Panc1 (cell line): Measurements from ENCODE around the gene LILRB3. TPM values are rescaled to one million over a fixed set of nuclear protein-coding genes. Genes with fewer than 3 reads are reported as not detected.

Source experiments
- ATAC-seq: fragments of 200-7000 bp; cut with Tn5 transposase; 2 replicates; pipeline ENCODE4 v1.9.1; 2020; ENCODE audit warnings: mild to moderate bottlenecking, moderate library complexity
- BruUV-seq: library from RNA; stranded (reverse); fragments of 400-500 nt; replicated peaks from 2 replicates; lab custom pipeline; 2021; lab: Mats Ljungman, UMichigan
- CTCF ChIA-PET: fragments of 300-600 bp; sonication (Branson Sonifier 250); formaldehyde crosslinking; loops from one replicate; lab custom pipeline; 2022; ENCODE audit warnings: antibody characterized with exemption; lab: Charles Lee
- POLR2A ChIA-PET: fragments of 300-600 bp; sonication (Branson Sonifier 250); formaldehyde crosslinking; loops from one replicate; lab custom pipeline; 2022; ENCODE audit warnings: antibody characterized with exemption; lab: Charles Lee
- DNase-seq: peaks from one replicate; pipeline ENCODE4 v3.0.0-alpha.2; 2010; ENCODE audit warnings: low read depth, low spot score
- H3K27ac ChIP-seq: 2 replicates; pipeline ENCODE4 v1.5.1; 2011; ENCODE audit warnings: mild to moderate bottlenecking, low read length, inconsistent platforms
- H3K27me3 ChIP-seq: fragments of 200-500 bp; sonication (Bioruptor generic); 2 replicates; pipeline ENCODE4 v1.6.0; 2014; ENCODE audit warnings: low read length, inconsistent platforms; ENCODE audit not compliant: control insufficient read depth, insufficient read depth
- H3K36me3 ChIP-seq: fragments of 200-500 bp; sonication (Bioruptor generic); 2 replicates; pipeline ENCODE4 v1.5.1; 2014; ENCODE audit warnings: inconsistent platforms, mild to moderate bottlenecking, low read length, moderate library complexity; ENCODE audit not compliant: control insufficient read depth, insufficient read depth
- H3K4me1 ChIP-seq: 2 replicates; pipeline ENCODE4 v1.5.1; 2011; ENCODE audit warnings: inconsistent platforms, mild to moderate bottlenecking, low read length, moderate library complexity; ENCODE audit not compliant: control insufficient read depth, insufficient read depth
- H3K4me3 ChIP-seq, 2 experiments: 2 replicates each; pipeline ENCODE4 v1.5.1; 2011 to 2012; ENCODE audit warnings: low read depth in 2 of 2, low read length in 2 of 2, mild to moderate bottlenecking in 2 of 2, inconsistent platforms in 1 of 2, moderate library complexity in 1 of 2
- H3K9me3 ChIP-seq: fragments of 200-500 bp; sonication (Bioruptor generic); 2 replicates; pipeline ENCODE4 v1.5.1; 2014; ENCODE audit warnings: low read depth, mild to moderate bottlenecking, inconsistent platforms, low read length, moderate library complexity; ENCODE audit not compliant: control insufficient read depth, insufficient read depth
- CTCF ChIP-seq: fragments of 450-650 bp; IDR thresholded peaks from 2 replicates; pipeline ENCODE4 v1.5.1; 2017; ENCODE audit warnings: mild to moderate bottlenecking
- POLR2AphosphoS5 ChIP-seq: IDR thresholded peaks from 2 replicates; pipeline ENCODE4 v1.6.1; 2012; ENCODE audit warnings: mild to moderate bottlenecking, low read depth, low read length, moderate library complexity
- REST ChIP-seq, 2 experiments: IDR thresholded peaks; 2 replicates each; pipeline ENCODE4 v1.6.1; 2011 to 2012; ENCODE audit warnings: low read depth in 2 of 2, control low read depth in 1 of 2, low read length in 1 of 2, mild to moderate bottlenecking in 1 of 2, moderate library complexity in 1 of 2; ENCODE audit not compliant: insufficient read depth in 1 of 2
- SIN3A ChIP-seq: IDR thresholded peaks from 2 replicates; pipeline ENCODE4 v1.6.1; 2012; ENCODE audit warnings: low read depth, mild to moderate bottlenecking, low read length, moderate library complexity, borderline replicate concordance; ENCODE audit not compliant: insufficient read depth
- TCF7L2 ChIP-seq: IDR thresholded peaks from 2 replicates; pipeline ENCODE4 v1.6.1; 2011; ENCODE audit warnings: mild to moderate bottlenecking, low read depth, low read length, inconsistent platforms
- in situ Hi-C: cut with HindIII; loops from 2 replicates; pipeline ENCODE4 v1.10.0; 2016; ENCODE audit warnings: low sequenced_read_pairs, low pct_unique_long_range_greater_than_20kb
- intact Hi-C: fragments of 100-400 bp; cut with micrococcal nuclease; formaldehyde crosslinking; loops from one replicate; pipeline ENCODE4 v1.10.0; 2022; ENCODE audit not compliant: unreplicated experiment
- total RNA-seq: library from RNA; stranded (reverse); gene quantifications from one replicate; pipeline ENCODE4 v1.2.1, GENCODE V29; 2021; ENCODE audit not compliant: unreplicated experiment

Gene LILRB3
- total RNA-seq, 1 experiment from 2014 or later, result 0.18 TPM

- intact Hi-C loops, result no loop called here
- Histone ChIP-seq H3K27me3 (no peaks in the 10 kb centered on the region), H3K4me1 (peaks cover 8% of the 10 kb centered on the region; the same call in 1 of the 2 replicates), H3K36me3 (no peaks in the 10 kb centered on the region; the same call in 1 of the 2 replicates), H3K9me3 (no peaks in the 10 kb centered on the region), H3K27ac (no peak overlapping the region), H3K4me3 (no peak overlapping the region)
- CTCF ChIA-PET, result interaction anchor here (0.6 kb wide), 1 partner anchor 14 kb away, joined by 4 read pairs; no protein-coding TSS in a partner anchor
- no peak for DNase-seq
- no peak for ATAC-seq
- in situ Hi-C loops, result no loop called here
- TF ChIP-seq POLR2AphosphoS5 (no peak), REST (IDR thresholded peaks at IDR 0.05; ENCODE audit: insufficient read depth in 1 of 2, low read depth in 2 of 2, low read length in 1 of 2) (no peak), SIN3A (no peak), CTCF (no peak), TCF7L2 (no peak)
- POLR2A ChIA-PET, result interaction anchor here (1.2 kb wide), 1 partner anchor 16 kb away, joined by 3 read pairs; no protein-coding TSS in a partner anchor
- no TSS peak for BruUV-seq
These were observed 35.8 kb downstream of the LILRB3 start for GRCh38 chr19:54186934-54187381.

- Histone ChIP-seq H3K27me3 (no peaks in the 10 kb centered on the region), H3K27ac (no peak overlapping the region), H3K4me1 (peaks cover 8% of the 10 kb centered on the region; the same call in 1 of the 2 replicates), H3K36me3 (no peaks in the 10 kb centered on the region; the same call in 1 of the 2 replicates), H3K4me3 (no peak overlapping the region), H3K9me3 (no peaks in the 10 kb centered on the region)
- CTCF ChIA-PET, result no interaction called here
- DNase-seq (no peak), ATAC-seq (no peak)
- TF ChIP-seq CTCF (no peak), POLR2AphosphoS5 (no peak), TCF7L2 (no peak), REST (IDR thresholded peaks at IDR 0.05; ENCODE audit: insufficient read depth in 1 of 2, low read depth in 2 of 2, low read length in 1 of 2) (no peak), SIN3A (no peak)
- POLR2A ChIA-PET, result interaction anchor here (1.2 kb wide), 1 partner anchor 17 kb away, joined by 3 read pairs; no protein-coding TSS in a partner anchor
- intact Hi-C loops (no loop called here), in situ Hi-C loops (no loop called here)
- TSS peak; percentile 61 for BruUV-seq
These were observed 36.5 kb downstream of the LILRB3 start for GRCh38 chr19:54186351-54186750.
